ENCODE results near the gene IRF1.
A peak's percentile ranks its signal among the peaks of the same experiment; 100 is the strongest.

IRF1 gene

GRCh38 chr5:132460846-132461568 is 29.6 kb downstream of the IRF1 start:
- no peak for DNase-seq (ENCODE audit: low spot score)

DNA sequence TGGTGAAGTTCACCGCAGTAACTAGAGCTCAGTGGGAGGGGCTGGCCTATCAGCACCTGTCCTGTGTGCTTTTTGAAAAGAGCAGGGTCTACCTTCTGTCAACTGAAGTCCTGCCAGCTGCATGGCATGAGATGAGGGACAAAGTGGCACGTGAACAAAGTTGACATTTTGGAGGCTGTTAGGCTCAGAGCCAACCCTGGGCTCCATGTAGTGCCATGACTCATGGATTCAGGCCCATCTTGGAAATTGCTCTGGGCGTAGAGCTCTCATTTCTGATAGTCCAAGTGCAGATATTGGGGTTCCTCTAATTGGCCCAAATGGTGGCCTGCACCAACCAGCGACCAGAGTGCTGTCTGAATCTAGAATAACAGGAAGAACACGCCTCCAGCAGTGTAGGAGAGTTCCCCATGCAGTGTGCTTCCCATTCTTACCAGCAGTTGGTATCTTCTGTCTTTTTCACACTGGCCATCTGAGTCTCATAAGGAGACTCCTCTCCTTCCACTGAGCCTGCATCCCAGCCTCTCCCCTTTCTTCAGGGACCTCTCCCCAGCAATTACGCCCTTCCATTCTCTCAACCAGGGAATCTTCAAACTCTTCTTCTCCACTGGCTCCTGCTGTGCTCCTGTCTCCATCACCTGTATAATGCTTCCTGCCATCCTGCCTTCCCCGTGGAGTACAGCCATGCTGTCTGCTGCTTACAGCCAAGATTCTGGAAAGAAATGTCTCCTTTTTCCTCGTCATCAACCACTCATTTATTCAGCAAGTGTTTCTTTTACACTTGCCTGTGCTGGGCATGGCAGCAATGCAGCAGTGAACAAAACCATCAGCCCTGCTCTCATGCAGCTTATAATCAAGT is 30.4 kb downstream of the IRF1 start:
- DNase-seq (ENCODE audit: low spot score) = no peak

DNA sequence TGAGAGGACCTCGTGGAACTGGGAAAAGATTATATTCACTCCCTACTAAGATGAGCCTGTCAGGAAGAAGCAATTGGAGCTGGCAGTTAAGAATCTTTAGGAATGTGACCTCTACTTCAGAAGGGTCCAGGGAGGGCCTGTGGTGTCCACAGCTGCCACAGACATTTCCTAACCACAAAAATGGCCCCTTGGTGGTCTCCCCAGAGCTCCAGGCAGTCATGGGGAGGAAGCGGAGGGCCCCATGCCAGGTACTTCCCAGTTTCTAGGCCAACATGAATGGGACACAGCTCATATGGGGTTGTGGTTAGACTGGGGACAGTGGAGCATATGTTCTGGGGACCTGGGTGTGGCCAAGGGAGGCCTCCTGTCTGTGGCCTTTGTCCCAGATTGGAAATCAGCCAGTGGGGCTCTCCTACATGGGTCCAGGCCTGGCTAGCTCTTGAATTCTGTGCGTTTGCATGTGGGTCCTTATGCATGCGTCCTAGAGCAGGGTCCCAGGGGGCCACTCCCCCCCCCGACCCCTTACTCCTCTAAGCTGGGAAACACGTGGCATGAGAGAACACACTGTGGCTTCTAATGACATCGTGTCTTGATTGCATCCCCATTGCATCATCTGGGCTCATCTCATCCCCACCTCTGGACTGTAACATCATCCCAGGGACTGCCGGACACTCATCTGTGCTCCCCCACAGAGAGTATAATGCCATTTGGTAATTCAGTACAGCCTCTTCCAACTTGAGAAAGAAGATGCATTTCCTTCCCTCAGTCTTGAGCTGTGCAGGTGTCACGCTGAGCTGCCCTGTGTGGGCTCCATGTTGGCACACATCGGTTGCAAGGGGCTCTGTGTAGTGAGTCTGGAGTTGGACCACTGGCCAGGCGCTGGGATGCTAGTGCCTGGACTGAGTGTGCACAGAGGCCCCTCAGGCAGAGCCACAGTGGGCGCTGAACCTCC is 31.3 kb downstream of the IRF1 start:
- no peak for DNase-seq (ENCODE audit: low spot score)

DNA sequence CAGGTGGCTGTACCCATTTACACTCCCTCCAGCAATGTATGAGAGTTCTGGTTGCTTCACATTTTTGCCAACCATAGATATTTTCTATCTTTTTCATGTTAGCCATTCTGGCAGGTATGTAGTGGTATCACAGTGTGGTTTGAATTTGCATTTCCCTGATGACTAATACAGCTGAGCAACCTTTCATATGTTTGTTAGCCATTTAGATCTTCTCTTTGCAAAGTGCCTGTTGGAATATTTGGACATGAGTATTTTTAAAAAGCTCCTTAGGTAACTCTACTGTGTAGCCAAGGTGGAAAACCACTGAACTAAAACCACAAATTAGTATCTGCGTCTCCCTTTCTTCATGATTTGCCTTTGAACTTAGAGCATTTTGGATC is 31.9 kb downstream of the IRF1 start:
- no peak for DNase-seq (ENCODE audit: low spot score)

DNA sequence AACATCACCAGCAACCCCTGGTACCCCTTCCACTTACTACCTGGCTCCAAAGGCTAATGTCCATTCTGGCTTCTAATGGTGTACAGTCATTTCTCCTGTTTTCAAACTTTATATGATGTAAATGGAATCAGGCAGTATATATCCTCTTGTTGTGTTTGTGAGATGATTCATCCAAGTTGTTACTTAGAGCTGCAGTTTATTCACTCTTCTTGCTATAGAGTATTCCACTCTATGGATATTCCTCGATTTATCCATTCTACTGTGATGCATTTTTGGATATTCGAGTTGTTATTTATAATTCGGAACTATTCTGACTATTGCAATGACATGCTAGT is 32.4 kb downstream of the IRF1 start:
- no peak for DNase-seq (ENCODE audit: low spot score)

DNA sequence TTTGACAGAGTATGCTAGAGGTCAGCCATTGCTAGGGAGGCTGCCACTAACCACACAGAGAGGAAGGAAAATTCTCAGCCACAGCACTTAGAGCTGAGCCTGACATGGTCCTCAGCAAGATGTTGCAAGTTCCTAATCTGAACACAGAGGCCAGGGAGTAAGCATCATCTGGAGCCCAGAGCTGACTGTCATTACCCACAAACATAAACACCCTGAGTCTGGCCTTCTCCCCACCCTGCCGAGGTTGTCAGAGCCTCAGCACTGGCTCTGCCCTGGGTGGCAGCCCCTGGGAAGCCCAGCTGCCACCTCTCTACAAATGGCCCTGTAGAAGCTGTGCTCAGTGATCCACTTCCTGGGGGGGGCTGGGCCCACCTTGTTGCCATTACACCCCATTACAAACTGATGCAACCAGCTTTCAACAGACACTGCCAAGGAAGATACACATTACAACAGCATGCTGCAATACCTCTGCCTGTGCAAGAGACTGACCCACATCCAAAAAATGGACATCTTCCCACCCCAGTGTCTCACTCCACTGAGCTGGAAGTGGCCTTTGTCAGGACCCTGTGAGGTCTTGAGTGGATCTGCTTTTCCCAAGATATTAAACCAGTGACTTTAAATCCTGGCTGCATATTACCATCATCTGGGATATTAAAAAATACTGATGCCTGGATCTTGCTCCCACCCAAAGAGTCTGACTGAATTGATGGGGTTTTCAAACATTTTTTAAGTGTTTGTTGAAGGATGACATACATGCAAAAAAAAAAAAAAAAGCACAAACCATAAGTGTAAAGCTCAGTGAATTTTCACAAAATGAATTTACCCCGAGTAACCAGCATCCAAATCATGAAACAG is 33.0 kb downstream of the IRF1 start:
- DNase-seq (ENCODE audit: low spot score) = no peak

DNA sequence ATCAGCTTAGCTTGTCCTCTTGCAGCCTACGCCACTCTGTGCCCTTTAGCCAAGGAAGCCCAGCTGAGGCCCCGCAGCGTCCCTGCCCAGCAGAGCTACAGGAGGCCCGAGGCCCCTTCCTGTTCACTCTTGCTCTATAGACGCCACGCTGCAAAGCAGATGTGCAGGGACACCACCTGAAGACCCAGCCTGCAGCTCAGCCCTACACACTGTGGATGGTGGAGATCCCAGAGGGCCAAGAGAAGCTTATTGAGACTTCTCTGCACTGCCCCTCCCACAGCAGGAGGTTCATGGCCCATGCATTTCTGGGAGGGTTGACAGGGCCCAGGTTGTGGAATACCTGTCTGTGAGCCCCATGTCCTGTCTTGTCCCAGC is 33.6 kb downstream of the IRF1 start:
- DNase-seq (ENCODE audit: low spot score) = no peak

DNA sequence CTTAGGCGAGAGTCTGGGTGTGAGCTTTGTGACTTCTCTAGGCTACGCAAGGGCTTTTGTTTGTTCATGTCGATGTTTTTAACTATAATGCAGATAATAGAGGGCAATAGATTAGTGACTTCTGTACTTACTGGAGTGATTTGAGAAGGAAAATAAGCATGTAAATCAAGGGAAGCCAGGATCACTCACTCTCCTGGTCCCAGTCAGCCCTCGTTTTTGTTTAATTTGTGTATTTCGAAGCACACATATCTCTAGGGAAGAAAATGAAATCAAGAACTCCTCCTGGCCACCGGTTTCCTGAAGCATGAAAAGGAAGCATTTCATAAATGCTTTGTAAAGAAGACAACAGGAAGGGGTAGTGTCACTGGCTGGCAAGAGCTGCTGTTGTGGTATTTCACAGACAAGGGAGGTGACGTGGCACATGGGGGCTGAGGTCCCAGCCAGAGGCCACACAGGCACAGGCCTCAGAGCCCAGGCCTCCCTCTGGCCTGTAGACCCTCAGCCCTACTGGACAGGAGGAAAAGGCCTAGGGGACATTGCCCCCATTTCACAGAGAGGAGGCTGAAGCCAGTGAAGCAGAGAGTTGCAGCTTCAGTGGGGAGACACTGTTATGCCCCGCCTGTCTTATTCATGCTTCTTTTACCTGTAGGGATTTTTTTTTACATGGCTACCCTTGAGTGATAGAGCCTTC is 34.1 kb downstream of the IRF1 start:
- DNase-seq (ENCODE audit: low spot score) = no peak

GRCh38 chr5:132455614-132456115 is 34.9 kb downstream of the IRF1 start:
- no peak for DNase-seq (ENCODE audit: low spot score)

DNA sequence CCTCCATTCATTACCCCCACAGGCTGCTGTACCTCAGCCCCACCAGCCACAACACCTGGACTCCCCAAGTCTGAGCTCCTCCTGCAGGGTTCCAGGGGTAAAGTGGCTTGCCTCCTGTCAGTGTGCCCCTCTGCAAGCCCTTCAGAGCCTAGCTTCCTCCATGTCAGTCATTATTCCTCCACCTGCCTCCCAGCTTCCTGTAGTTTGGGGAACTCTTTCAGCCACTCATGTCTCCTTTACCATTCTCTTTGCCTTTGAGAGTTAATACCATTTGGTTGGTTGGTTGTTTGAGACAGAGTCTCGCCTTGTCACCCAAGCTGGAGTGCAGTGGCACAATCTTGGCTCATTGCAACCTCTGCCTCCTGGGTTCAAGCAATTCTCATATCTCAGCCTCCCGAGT is 36.2 kb downstream of the IRF1 start:
- no peak for DNase-seq (ENCODE audit: low spot score)

DNA sequence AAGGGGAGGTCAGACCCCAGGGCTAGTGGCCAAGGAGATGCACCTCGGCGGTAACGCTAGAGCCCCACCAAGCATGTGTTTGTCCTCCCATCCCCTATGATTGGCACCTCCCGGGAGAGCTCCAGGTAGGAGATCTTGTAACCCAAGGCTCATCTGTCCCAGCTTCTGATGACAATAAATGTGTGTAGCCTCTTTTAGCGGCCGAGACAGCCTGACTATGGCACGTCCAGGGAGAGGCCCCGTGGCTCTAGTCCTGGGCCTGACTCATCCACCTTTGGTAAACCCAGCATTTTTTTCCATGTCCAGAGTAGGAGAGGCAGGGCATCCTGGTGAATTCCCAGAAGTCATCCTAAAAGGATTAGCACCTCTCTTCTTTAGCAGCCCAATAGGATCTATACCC is 39.2 kb downstream of the IRF1 start:
- no peak for DNase-seq (ENCODE audit: low spot score)

DNA sequence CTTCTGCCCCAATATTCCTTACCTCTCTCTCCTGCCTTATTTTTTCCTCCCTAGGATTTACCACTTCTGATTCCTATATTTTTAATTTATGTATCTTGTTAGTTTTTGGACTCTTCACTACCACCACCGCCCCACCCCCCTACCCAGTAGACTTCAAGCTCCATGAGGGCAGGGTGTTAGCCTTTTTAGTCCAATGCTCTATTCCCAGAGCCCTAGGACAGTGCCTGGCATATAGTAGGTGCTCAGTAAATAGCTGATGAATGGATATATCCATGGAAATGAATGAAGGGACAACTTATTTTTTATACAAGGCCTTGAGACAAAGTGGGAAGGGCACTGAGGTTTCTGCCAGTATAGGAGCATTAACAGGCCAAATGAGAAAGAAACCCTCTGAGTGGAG is 41.5 kb downstream of the IRF1 start:
- DNase-seq (ENCODE audit: low spot score) = no peak

GRCh38 chr5:132447196-132447595 is 43.4 kb downstream of the IRF1 start:
- no peak for DNase-seq (ENCODE audit: low spot score)

- peak; percentile 68 for DNase-seq (ENCODE audit: low spot score)
These were observed 44.0 kb downstream of the IRF1 start for GRCh38 chr5:132446621-132447020.

DNA sequence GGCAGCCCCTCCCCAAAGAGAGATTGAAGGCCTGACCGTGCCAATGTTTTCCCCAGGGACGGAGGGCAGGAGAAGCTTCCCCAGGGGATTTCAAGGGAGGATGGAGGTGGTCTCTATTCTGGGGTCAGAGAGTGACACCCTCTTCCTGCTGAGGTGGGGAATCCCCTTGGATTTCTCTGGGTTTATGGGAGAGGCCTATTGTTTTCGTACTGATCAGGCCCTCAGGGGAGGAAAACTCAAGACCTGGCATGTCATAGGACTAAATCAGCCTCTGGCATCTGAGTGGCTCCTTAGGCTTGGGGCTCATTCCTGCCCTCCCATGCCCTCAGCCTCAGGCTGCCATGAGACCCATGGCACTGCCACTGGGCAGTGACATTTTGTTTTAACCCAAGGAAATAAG is 44.6 kb downstream of the IRF1 start:
- DNase-seq (ENCODE audit: low spot score) = no peak

DNA sequence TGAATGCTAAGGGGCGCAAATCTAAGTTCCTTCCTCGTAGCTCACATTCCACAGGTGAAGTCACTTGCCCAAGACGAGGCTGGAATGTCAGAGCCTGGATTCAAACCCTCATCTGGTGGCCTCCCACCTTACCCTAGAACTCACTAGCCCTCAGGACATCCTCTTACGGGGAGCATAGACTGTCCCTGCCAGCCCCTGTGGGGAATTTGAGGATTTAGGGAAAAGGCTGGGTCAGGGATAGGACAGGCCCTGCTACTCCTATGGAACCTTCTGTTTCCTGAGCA is 45.0 kb downstream of the IRF1 start:
- no peak for DNase-seq (ENCODE audit: low spot score)

- DNase-seq (ENCODE audit: low spot score) = no peak
These were observed 45.5 kb downstream of the IRF1 start for GRCh38 chr5:132444841-132445639.

DNA sequence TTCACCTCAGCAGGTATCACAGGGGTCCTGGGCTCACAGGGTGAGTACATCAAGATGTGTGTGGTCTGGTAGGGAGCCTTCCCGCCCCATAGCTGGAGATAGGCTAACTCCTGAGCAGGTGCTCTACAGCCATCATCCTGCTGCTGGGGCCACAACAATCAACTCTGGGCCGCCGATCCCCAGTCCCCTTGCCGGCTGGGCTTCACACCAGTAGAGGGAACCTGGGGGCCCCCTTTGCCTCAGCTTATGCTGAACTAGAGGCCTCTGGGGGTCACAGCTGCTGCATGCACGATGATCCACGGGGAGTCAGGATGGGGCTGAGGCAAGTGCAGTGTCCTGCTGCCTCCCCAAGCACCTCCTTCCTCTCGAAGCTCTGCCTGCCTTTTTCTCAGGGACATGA is 46.5 kb downstream of the IRF1 start:
- no peak for DNase-seq (ENCODE audit: low spot score)

- DNase-seq (ENCODE audit: low spot score) = no peak
These were observed 51.0 kb downstream of the IRF1 start for GRCh38 chr5:132439521-132440089.

- no peak for DNase-seq (ENCODE audit: low spot score)
These were observed 51.7 kb downstream of the IRF1 start for GRCh38 chr5:132438917-132439316.

Data from globus pallidus (tissue), 1 donor.